ENCODE measurements around the gene RPL38. TPM values are rescaled to one million over a fixed set of nuclear protein-coding genes. Genes with fewer than 3 reads are reported as not detected.

RPL38 gene
- polyA plus RNA-seq, 1 of the 3 experiments (the other 2 are of a cell fraction) = 4,154 TPM

- no peak overlapping the region for H3K27ac ChIP-seq (ENCODE audit: low read depth in 2 of 2, low read length in 1 of 2)
- no peak for DNase-seq
- ChIA-PET CTCF (interaction anchor here (0.8 to 3.0 kb wide), 3 partner anchors 15 to 43 kb away, joined by 4 to 11 read pairs (median 5); no protein-coding TSS in a partner anchor), POLR2A (no interaction called here)
- no peaks in the 10 kb centered on the region for H3K27me3 ChIP-seq (ENCODE audit: insufficient read depth)
- no peaks in the 10 kb centered on the region for H3K79me2 ChIP-seq (ENCODE audit: insufficient read depth)
- H3K36me3 ChIP-seq (replicated peaks in 1 of 2; ENCODE audit: control insufficient read depth in 1 of 2, insufficient read depth in 2 of 2, low read length in 1 of 2) = no peaks in the 10 kb centered on the region
- no peak overlapping the region for H2AFZ ChIP-seq (ENCODE audit: low read depth)
- no peak overlapping the region for H3K4me3 ChIP-seq (ENCODE audit: low read depth in 2 of 2, low read length in 1 of 2)
- no peaks in the 10 kb centered on the region for H4K20me1 ChIP-seq (ENCODE audit: insufficient read depth)
- no peaks in the 10 kb centered on the region; the same call in 1 of the 2 replicates for H3K9me3 ChIP-seq
- no peak for TF ChIP-seq EP300 (IDR thresholded peaks at IDR 0.05; ENCODE audit: borderline replicate concordance in 1 of 2, low read depth in 1 of 2, low read length in 1 of 2)
- TF ChIP-seq RFX5 (IDR thresholded peaks at IDR 0.05; ENCODE audit: low read length) = no peak
- TF ChIP-seq, protein P1, sequence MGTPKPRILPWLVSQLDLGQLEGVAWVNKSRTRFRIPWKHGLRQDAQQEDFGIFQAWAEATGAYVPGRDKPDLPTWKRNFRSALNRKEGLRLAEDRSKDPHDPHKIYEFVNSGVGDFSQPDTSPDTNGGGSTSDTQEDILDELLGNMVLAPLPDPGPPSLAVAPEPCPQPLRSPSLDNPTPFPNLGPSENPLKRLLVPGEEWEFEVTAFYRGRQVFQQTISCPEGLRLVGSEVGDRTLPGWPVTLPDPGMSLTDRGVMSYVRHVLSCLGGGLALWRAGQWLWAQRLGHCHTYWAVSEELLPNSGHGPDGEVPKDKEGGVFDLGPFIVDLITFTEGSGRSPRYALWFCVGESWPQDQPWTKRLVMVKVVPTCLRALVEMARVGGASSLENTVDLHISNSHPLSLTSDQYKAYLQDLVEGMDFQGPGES (IDR thresholded peaks at IDR 0.05; ENCODE audit: low read depth, low read length) = no peak
- TF ChIP-seq FOXJ3 (CRISPR knock-in tag; IDR thresholded peaks at IDR 0.05) = no peak
- no peak for TF ChIP-seq MEF2A (IDR thresholded peaks at IDR 0.05; ENCODE audit: borderline replicate concordance, low read depth)
- TF ChIP-seq SIN3A (IDR thresholded peaks at IDR 0.05; ENCODE audit: borderline replicate concordance, low read depth, low read length) = no peak
- TF ChIP-seq POLR2AphosphoS5 (IDR thresholded peaks at IDR 0.05; ENCODE audit: low read depth, low read length) = no peak
- no peak for TF ChIP-seq CHD2 (IDR thresholded peaks at IDR 0.05; ENCODE audit: low read length, partially characterized antibody)
- TF ChIP-seq EZH2phosphoT487 (IDR thresholded peaks at IDR 0.05; ENCODE audit: borderline replicate concordance, low read depth) = no peak
- TF ChIP-seq FOXM1 (IDR thresholded peaks at IDR 0.05; ENCODE audit: low read depth) = no peak
- H3K9me2 ChIP-seq = no peaks in the 10 kb centered on the region
- H3F3A ChIP-seq (replicated peaks; ENCODE audit: insufficient read depth) = no peaks in the 10 kb centered on the region
- no peak overlapping the region for H3K4me2 ChIP-seq
- no peaks in the 10 kb centered on the region for H3K4me1 ChIP-seq (ENCODE audit: control insufficient read depth in 1 of 2, insufficient read depth in 2 of 2, low read depth in 1 of 2, low read length in 1 of 2)
- H3K9ac ChIP-seq = no peak overlapping the region
- 50% methylated on average over 22 of the region's 23 CpGs for WGBS (ENCODE audit: low lambda C conversion rate)
Measured at GRCh38 chr17:74160656-74161502, 42.6 kb upstream of the RPL38 start.

DNA sequence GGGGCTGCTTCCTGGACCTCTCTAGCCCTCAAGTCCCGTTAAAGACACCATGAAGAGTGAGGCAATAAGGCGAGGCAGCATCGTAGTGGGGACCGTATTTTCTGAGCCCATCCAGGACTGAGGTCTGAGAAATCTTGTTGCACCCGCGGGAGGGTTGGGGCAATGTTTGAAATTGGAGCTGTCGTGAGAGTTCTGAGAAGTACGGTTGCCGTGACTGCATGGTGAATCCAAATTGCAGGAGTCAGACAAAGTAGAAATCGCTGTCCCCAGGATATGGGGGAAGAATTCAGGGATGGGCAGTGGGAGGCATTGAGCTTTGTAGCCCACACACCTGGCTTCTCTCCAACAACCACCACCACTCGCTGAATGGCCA, 42.0 kb upstream of the RPL38 start:
- no peak for DNase-seq
- no peak overlapping the region for H3K4me3 ChIP-seq (ENCODE audit: low read depth in 2 of 2, low read length in 1 of 2)
- POLR2A ChIA-PET = no interaction called here
- H3K4me2 ChIP-seq = no peak overlapping the region
- no peaks in the 10 kb centered on the region for H3F3A ChIP-seq (replicated peaks; ENCODE audit: insufficient read depth)
- H3K27me3 ChIP-seq (ENCODE audit: insufficient read depth) = no peaks in the 10 kb centered on the region
- 58% methylated on average over 11 of the region's 11 CpGs for WGBS (ENCODE audit: low lambda C conversion rate)
- no peaks in the 10 kb centered on the region for H3K79me2 ChIP-seq (ENCODE audit: insufficient read depth)
- no peaks in the 10 kb centered on the region; the same call in 1 of the 2 replicates for H3K9me3 ChIP-seq
- no peaks in the 10 kb centered on the region for H3K9me2 ChIP-seq
- H3K9ac ChIP-seq = no peak overlapping the region
- H4K20me1 ChIP-seq (ENCODE audit: insufficient read depth) = no peaks in the 10 kb centered on the region
- CTCF ChIA-PET = interaction anchor here (0.8 to 1.6 kb wide), 3 partner anchors 15 to 43 kb away, joined by 4 to 5 read pairs (median 4); no protein-coding TSS in a partner anchor
- TF ChIP-seq CTCF (IDR thresholded peaks at IDR 0.05) (no peak), POLR2AphosphoS5 (IDR thresholded peaks at IDR 0.05; ENCODE audit: low read depth, low read length) (no peak)
- H2AFZ ChIP-seq (ENCODE audit: low read depth) = no peak overlapping the region
- no peak overlapping the region for H3K27ac ChIP-seq (ENCODE audit: low read depth in 2 of 2, low read length in 1 of 2)
- H3K36me3 ChIP-seq (replicated peaks in 1 of 2; ENCODE audit: control insufficient read depth in 1 of 2, insufficient read depth in 2 of 2, low read length in 1 of 2) = no peaks in the 10 kb centered on the region
- no peaks in the 10 kb centered on the region for H3K4me1 ChIP-seq (ENCODE audit: control insufficient read depth in 1 of 2, insufficient read depth in 2 of 2, low read depth in 1 of 2, low read length in 1 of 2)

Data from SK-N-SH (cell line).